Adrenal gland (tissue), 5 donors: Measurements from ENCODE around the gene PARD3B.

Experiments
- POLR2A ChIP-seq, 2 donors: fragments of 450-650 bp; IDR thresholded peaks; one replicate each; pipeline ENCODE4 v1.6.1; 2017; ENCODE audit warnings: antibody characterized with exemption in 2 of 2, mild to moderate bottlenecking in 2 of 2, moderate library complexity in 1 of 2
- TF ChIP-seq, protein P1 (sequence below), 6 experiments: fragments of 450-650 bp in 4 of 6; fragments of 200-600 bp in 2 of 6; sonication (generic) in 1 of 6; IDR thresholded peaks; 1 replicate in 5 of 6; 2 replicates in 1 of 6; pipeline versions ENCODE4 v1.5.1 to v1.8.0; 2016 to 2021; ENCODE audit warnings: antibody characterized with exemption in 6 of 6, mild to moderate bottlenecking in 2 of 6, moderate library complexity in 1 of 6
- donor health status: DM: no; HTN: no; CAD: no.

DNA sequence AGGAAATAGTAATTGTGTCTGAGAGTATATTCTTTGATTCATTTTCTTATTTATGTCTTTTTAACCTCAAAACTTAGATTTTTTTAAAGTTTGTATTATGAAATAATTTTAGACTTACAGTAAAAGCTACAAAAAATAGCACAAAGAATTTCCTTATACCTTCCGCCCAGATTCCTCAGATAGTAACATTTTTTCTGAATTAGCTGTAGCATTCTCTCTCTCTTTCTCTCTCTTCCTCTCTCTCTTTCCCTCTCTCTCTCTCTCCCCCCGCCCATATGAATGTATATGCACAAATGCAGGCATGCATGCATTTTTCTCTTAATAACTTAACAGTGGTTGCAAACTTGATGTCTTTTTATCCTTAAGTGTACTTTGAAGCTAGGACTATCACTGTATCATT is 776.0 kb downstream of the PARD3B start:
- TF ChIP-seq, protein P1, sequence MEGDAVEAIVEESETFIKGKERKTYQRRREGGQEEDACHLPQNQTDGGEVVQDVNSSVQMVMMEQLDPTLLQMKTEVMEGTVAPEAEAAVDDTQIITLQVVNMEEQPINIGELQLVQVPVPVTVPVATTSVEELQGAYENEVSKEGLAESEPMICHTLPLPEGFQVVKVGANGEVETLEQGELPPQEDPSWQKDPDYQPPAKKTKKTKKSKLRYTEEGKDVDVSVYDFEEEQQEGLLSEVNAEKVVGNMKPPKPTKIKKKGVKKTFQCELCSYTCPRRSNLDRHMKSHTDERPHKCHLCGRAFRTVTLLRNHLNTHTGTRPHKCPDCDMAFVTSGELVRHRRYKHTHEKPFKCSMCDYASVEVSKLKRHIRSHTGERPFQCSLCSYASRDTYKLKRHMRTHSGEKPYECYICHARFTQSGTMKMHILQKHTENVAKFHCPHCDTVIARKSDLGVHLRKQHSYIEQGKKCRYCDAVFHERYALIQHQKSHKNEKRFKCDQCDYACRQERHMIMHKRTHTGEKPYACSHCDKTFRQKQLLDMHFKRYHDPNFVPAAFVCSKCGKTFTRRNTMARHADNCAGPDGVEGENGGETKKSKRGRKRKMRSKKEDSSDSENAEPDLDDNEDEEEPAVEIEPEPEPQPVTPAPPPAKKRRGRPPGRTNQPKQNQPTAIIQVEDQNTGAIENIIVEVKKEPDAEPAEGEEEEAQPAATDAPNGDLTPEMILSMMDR (IDR thresholded peaks at IDR 0.05), result no peak
- TF ChIP-seq POLR2A (IDR thresholded peaks at IDR 0.05), result no peak
